IPS-NIHi7 (cell line): ENCODE measurements around the gene COLEC11.

ENCODE experiments used
- DNase-seq: peaks from one replicate; pipeline ENCODE4 v3.0.0; 2012; ENCODE audit warnings: mixed read lengths; ENCODE audit errors: extremely low spot score

The COLEC11 gene

DNA sequence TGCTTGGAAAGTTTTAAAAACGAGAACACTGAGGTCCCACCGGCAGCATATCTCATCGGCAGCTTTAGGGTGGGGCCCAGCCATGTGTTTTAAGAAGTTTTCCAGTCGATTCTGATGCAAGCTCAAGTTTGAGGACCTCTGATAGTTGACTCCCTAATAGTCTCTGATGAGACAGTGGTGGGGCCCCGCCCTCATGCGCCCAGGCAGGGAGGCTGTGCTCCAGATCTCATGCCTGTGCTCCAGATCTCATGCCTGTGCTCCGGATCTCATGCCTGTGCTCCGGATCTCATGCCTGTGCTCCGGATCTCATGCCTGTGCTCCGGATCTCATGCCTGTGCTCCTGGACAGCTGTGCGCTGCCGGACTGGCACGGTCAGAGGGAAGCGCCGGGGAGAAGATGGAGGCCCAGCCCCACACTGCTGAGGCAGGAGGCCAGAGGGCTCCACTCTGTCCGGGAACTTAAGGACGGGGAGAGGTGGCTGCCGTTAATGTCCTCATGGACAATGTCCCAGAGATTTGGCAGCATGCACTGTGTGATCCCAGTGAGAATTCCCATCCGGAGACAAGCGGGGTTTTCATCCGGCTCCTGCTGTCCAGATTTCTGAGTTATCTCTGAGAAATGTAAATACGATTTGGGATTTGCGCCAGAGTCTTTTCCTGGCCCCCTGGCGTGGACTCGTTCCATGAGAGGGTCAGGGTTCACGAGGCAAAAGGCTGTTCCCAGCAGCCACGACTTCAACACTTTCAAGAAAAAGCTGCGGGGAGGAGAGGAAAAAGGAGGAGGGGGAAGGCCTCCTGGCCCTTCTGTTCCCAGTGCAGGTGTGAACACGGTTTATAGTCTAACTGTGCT is 9.4 kb upstream of the COLEC11 start:
- DNase-seq: no peak

- no peak for DNase-seq
These were observed 8.7 kb upstream of the COLEC11 start for GRCh38 chr2:3586220-3586619.

DNA sequence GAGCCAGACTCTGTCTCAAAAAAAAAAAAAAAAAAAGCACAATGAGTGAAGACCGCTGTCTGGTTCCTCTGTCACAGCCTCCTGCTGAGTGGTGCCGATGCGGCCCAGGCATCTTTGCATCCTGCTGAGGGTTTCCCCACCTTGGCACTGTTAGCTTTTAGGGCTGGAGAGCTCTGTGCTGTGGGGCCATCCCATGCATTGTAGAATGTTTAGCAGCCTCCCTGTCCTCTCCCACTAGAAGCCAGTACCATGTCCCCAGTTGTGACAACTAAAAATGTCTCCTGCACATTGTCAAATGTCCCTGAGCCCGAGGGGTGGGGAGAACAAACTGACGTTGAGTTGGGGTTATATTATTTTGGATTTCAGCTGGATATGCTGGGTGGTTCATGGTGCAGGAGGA is 7.9 kb upstream of the COLEC11 start:
- DNase-seq: no peak

- DNase-seq: no peak
These were observed 7.5 kb upstream of the COLEC11 start for GRCh38 chr2:3587432-3587831.

- no peak for DNase-seq
These were observed 6.8 kb upstream of the COLEC11 start for GRCh38 chr2:3588084-3588483.

DNA sequence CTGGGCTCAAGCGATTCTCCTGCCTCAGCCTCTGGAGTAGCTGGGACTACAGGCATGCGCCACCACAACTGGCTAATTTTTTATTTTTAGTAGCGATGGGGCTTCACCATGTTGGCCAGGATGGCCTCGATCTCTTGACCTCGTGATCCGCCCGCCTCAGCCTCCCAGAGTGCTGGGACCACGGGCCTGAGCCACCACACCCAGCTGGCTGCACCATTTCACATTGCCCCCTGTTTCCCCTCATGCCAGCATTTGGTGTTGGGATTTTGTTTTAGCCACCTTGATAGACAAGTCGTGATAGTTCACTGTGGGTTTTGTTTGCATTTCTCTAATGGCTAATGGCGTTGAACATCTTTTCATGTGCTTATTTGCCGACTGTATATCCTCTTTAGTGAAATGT is 5.8 kb upstream of the COLEC11 start:
- DNase-seq: no peak

- DNase-seq: no peak
These were observed 492 bp downstream of the COLEC11 start for GRCh38 chr2:3595404-3595803.

DNA sequence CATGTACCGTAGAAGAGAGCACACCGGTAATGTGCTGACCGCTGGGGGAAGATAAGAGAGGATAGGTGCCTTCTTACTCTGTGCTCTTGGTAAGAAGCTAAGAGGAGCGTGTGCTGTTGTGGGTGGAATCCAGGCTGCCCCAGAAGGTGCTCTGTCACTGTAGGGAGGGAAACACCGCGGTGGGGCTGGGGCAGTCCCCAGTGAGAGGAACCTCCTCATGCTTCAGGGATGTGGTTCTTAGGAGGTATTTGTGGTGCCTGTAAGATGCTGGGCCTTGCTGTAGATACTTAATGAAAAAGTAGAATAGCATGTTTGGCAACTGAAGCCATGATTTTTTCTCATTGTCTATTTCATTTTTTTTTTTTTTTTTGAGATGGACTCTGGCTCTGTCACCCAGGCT is 1.1 kb downstream of the COLEC11 start:
- DNase-seq: no peak

DNA sequence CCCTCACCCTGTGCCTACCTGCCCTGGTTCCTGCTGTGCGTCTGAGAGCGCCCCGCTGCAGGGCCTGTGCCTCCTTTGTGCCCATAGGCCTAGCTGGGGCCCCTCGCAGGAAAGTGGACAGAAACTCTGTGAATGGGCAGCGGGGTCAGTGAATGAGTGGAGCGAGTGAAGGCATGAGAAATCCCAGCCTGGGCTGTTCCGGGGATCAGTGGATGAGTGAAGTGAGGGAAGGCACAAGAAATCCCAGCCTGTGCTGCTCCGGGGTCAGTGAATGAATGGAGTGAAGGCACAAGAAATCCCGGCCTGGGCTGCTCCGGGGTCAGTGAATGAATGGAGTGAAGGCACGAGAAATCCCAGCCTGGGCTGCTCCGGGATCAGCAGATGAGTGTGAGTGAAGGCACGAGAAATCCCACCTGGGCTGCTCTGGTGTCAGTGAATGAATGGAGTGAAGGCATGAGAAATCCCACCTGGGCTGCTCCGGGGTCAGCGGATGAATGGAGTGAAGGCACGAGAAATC is 2.0 kb downstream of the COLEC11 start:
- no peak for DNase-seq

DNA sequence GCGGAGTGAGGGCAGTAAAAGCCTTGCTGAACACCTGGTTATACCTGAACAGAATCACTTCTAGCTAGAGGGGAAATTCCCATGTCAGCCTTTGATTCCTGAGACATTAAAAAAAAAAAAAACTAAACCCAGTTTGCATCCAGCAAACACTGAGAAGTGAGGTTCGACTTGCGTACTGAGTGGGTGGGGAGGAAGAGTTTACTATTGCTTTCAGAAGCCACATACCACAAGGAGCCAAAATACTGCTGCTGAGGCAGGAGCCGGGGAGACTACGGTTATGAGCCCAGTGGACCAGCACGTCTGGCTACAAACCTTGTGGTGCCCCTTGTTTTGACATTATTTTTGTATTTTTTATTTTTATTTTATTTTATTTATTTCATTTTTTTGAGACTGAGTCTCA is 2.7 kb downstream of the COLEC11 start:
- DNase-seq: no peak

- DNase-seq: no peak
These were observed 3.4 kb downstream of the COLEC11 start for GRCh38 chr2:3598197-3598910.

GRCh38 chr2:3598912-3599854 is 4.3 kb downstream of the COLEC11 start:
- DNase-seq: no peak

GRCh38 chr2:3600256-3600855 is 5.4 kb downstream of the COLEC11 start:
- no peak for DNase-seq

- DNase-seq: no peak
These were observed 6.8 kb downstream of the COLEC11 start for GRCh38 chr2:3601561-3602271.

GRCh38 chr2:3602553-3603339 is 7.8 kb downstream of the COLEC11 start:
- DNase-seq: no peak

GRCh38 chr2:3603536-3604206 is 8.8 kb downstream of the COLEC11 start:
- peak; percentile 7 for DNase-seq

DNA sequence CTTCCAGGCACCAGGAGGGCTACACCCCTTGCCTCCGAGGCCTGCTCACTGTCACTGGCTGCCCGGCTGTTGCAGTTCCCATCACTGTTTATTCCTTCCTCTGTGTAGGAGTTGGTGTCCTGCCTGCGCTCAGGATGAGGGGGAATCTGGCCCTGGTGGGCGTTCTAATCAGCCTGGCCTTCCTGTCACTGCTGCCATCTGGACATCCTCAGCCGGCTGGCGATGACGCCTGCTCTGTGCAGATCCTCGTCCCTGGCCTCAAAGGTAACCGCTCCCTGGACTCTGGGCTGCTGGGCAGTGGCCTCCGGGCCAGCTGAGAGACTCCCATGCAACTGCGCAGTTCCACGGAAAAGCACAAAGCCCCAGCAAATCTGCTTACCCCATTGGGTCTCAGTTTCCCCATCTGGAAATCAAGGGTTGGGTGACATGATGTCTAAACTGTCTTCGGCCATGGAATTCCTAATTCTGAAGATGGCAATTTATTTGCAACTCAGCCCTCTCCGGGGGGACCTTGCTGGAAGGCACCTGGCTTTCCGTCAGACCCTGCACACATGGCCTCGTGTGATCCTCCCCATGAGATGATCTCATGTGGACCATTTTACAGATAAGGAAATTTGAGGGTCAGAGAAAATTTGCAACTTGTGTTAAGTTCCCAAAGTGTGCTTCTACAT is 9.4 kb downstream of the COLEC11 start:
- DNase-seq: peak; percentile 20

DNA sequence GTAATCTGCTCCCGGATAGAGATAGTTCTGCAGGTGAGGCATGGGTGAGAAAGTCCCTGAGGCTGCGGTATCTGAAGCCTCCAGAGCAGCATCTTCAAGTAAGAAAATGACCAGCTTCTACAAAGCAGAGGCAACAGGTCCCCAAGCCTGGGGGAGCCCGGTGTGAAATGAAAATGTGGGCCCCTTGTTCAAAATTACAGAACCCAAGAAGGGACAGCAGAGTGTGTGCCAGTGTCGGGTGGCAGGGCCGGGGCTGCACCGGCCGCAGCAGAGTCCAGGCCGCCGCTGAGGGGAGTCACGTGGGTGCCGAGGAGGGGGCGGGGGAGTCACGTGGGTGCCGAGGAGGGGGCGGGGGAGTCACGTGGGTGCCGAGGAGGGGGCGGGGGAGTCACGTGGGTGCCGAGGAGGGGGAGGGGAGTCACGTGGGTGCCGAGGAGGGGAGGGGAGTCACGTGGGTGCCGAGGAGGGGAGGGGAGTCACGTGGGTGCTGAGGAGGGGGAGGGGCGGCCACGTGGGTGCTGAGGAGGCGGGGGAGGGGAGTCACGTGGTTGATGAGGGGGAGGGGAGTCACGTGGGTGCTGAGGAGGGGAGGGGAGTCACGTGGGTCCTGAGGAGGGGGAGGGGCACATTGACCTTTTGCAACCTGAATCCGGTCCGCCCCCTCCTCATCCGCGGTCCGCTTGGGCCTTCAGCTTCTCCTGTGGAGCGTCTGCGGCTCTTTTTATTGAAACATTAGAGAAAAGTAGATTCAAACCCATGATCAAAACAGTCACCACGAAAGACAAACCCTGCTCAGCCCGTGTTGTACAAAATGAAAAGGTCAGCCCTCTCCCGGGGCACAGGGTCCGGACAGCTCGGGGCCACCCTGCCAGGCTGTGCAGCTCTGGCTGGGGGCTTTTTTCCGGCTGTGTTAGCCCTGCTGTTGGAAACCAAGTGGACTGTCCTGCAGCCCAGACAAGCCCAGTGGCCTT is 10.4 kb downstream of the COLEC11 start:
- peak; percentile 11 for DNase-seq
